Esophagus squamous epithelium (tissue), 5 donors: ENCODE results near the gene ICAM1. TPM values are rescaled to one million over a fixed set of nuclear protein-coding genes. Genes with fewer than 3 reads are reported as not detected.

ENCODE experiments used
- DNase-seq: peaks from one replicate; lab custom pipeline; 2025; lab: John Stamatoyannopoulos, UW
- H3K27ac ChIP-seq, 4 donors: fragments of 200-600 bp; sonication (generic); one replicate each; pipeline ENCODE4 v1.5.1; 2016 to 2019; ENCODE audit warnings: mild to moderate bottlenecking in 1 of 4
- H3K27me3 ChIP-seq, 4 donors: fragments of 200-600 bp; sonication (generic); 1 replicate in 3 of 4; 2 replicates in 1 of 4; pipeline versions ENCODE4 v1.5.1 to v1.6.0; 2017 to 2021; ENCODE audit warnings: antibody characterized with exemption in 1 of 4
- H3K36me3 ChIP-seq, 3 donors: fragments of 200-600 bp; sonication (generic); one replicate each; pipeline ENCODE4 v1.5.1; 2016 to 2019
- H3K4me1 ChIP-seq, 3 donors: fragments of 200-600 bp; sonication (generic); one replicate each; pipeline ENCODE4 v1.5.1; 2017 to 2019
- H3K4me3 ChIP-seq, 4 donors: fragments of 200-600 bp; sonication (generic); 1 replicate in 3 of 4; 2 replicates in 1 of 4; pipeline ENCODE4 v1.5.1; 2016 to 2019; ENCODE audit warnings: mild to moderate bottlenecking in 2 of 4, moderate library complexity in 1 of 4
- H3K9me3 ChIP-seq, 3 donors: fragments of 200-600 bp; sonication (generic); one replicate each; pipeline ENCODE4 v1.5.1; 2016 to 2019
- CTCF ChIP-seq, 6 experiments: fragments of 450-650 bp in 4 of 6; fragments of 200-600 bp in 2 of 6; sonication (generic) in 2 of 6; IDR thresholded peaks; one replicate each; pipeline ENCODE4 v1.5.1; 2016 to 2019; ENCODE audit warnings: antibody characterized with exemption in 6 of 6, mild to moderate bottlenecking in 4 of 6, moderate library complexity in 4 of 6
- POLR2A ChIP-seq, 4 donors: fragments of 450-650 bp; IDR thresholded peaks; one replicate each; pipeline ENCODE4 v1.6.1; 2017; ENCODE audit warnings: antibody characterized with exemption in 4 of 4, mild to moderate bottlenecking in 4 of 4, moderate library complexity in 3 of 4
- WGBS, 2 donors: methylation state at CpG; one replicate each; pipeline ENCODE4 v1.1.5; 2018; 5-methylcytosine and 5-hydroxymethylcytosine counted together
- intact Hi-C: fragments of 100-400 bp; cut with DNase I; formaldehyde crosslinking; loops from one replicate; pipeline ENCODE4 v1.15.0; 2022
- total RNA-seq, 4 donors: library from RNA; depleted of rRNA; stranded (reverse); fragments of >200 nt; gene quantifications; one replicate each; pipeline ENCODE4 v1.1.0, GENCODE V29; 2016
- donor health status: DM: yes; HTN: yes; CAD: no.

ICAM1 gene
- total RNA-seq, 4 donors from 2014 or later: 5.4 to 26.4 (median 7.7) TPM

- no peaks in the 10 kb centered on the region for H3K36me3 ChIP-seq
- WGBS, 2 donors: 100% methylated on average over 6 of the region's 7 CpGs; no CpG with 5 or more reads in 1 of the 2 donors
- intact Hi-C loops: no loop called here
- no peak for DNase-seq
- no peaks in the 10 kb centered on the region for H3K9me3 ChIP-seq
- no peak overlapping the region for H3K27ac ChIP-seq
- no peak overlapping the region for H3K4me3 ChIP-seq
- TF ChIP-seq POLR2A (IDR thresholded peaks at IDR 0.05) (no peak), CTCF (IDR thresholded peaks at IDR 0.05) (no peak)
- peaks cover 0 to 3% (median 0%) of the 10 kb centered on the region in 3 donors for H3K4me1 ChIP-seq
- H3K27me3 ChIP-seq: no peaks in the 10 kb centered on the region
Measured at GRCh38 chr19:10243606-10244005, 27.3 kb upstream of the ICAM1 start.

GRCh38 chr19:10245189-10245939 lies 25.6 kb upstream of the ICAM1 start:
- Histone ChIP-seq H3K4me3 (no peak overlapping the region), H3K36me3 (no peaks in the 10 kb centered on the region), H3K4me1 (peaks cover 0 to 6% (median 0%) of the 10 kb centered on the region in 3 donors), H3K27ac (no peak overlapping the region), H3K9me3 (no peaks in the 10 kb centered on the region), H3K27me3 (no peaks in the 10 kb centered on the region)
- intact Hi-C loops: no loop called here
- TF ChIP-seq CTCF (IDR thresholded peaks at IDR 0.05): no peak
- no peak for TF ChIP-seq POLR2A (IDR thresholded peaks at IDR 0.05)
- no peak for DNase-seq
- WGBS, 2 donors: 73 to 75% methylated on average over 8 to 9 of the region's 9 CpGs

- intact Hi-C loops: no loop called here
- TF ChIP-seq CTCF (IDR thresholded peaks at IDR 0.05) (no peak), POLR2A (IDR thresholded peaks at IDR 0.05) (no peak)
- 73 to 75% methylated on average over 6 of the region's 6 CpGs for WGBS, 2 donors
- Histone ChIP-seq H3K4me1 (peaks cover 0 to 16% (median 0%) of the 10 kb centered on the region in 3 donors), H3K27ac (no peak overlapping the region), H3K36me3 (no peaks in the 10 kb centered on the region), H3K27me3 (no peaks in the 10 kb centered on the region), H3K9me3 (no peaks in the 10 kb centered on the region), H3K4me3 (no peak overlapping the region)
- DNase-seq: no peak
Measured at GRCh38 chr19:10246511-10246910, 24.4 kb upstream of the ICAM1 start.

GRCh38 chr19:10251792-10252694 lies 18.9 kb upstream of the ICAM1 start, which contains the start of gene MRPL4:
MRPL4 (plus strand) TSS chr19:10252214; CDS start chr19:10252254, 40 bp downstream.
- 0 to 2% methylated on average over 7 to 11 of the region's 77 CpGs for WGBS, 2 donors
- intact Hi-C loops: loop anchor here (5.0 to 10.0 kb wide), 2 partner anchors 137 to 320 kb away; partner anchors contain the start of genes EIF3G and P2RY11
- no peaks in the 10 kb centered on the region for H3K27me3 ChIP-seq
- H3K4me3 ChIP-seq: peak within 1 kb of the TSS; percentile 54 to 83 (median 80)
- DNase-seq: peak; percentile 86
- peaks cover 0 to 37% (median 26%) of the 10 kb centered on the region in 3 donors for H3K36me3 ChIP-seq
- peak within 1 kb of the TSS; percentile 83 to 93 (median 92) for H3K27ac ChIP-seq
- peaks cover 0 to 39% (median 7%) of the 10 kb centered on the region in 3 donors for H3K4me1 ChIP-seq
- H3K9me3 ChIP-seq: no peaks in the 10 kb centered on the region
- peak in 3 of 6 experiments; percentile 18 to 30 (median 30) for TF ChIP-seq CTCF (IDR thresholded peaks at IDR 0.05)
- TF ChIP-seq POLR2A (IDR thresholded peaks at IDR 0.05): peak in 3 of 4 donors; percentile 34 to 60 (median 50)
